A549 (cell line): ENCODE results near the gene ATP8A1. TPM values are rescaled to one million over a fixed set of nuclear protein-coding genes. Genes with fewer than 3 reads are reported as not detected.

ENCODE experiments used
- ATAC-seq, 2 experiments: fragments of 200-7000 bp in 1 of 2; fragments of >200 bp in 1 of 2; cut with Nextera tagmentation in 1 of 2; cut with Tn5 transposase in 1 of 2; 3 replicates each; pipeline versions ENCODE4 v1.8.0 to v1.9.1; 2018 to 2020; ENCODE audit warnings: mild to moderate bottlenecking in 1 of 2, moderate library complexity in 1 of 2
- CTCF ChIA-PET: fragments of 300-600 bp; sonication (Branson Sonifier 250); formaldehyde crosslinking; extraction: SDS; loops from one replicate; lab custom pipeline; 2021; ENCODE audit warnings: antibody characterized with exemption, inconsistent platforms; lab: Yijun Ruan, JAX
- POLR2A ChIA-PET: fragments of 350-600 bp; formaldehyde crosslinking; extraction: SDS; loops from one replicate; lab custom pipeline; 2021; ENCODE audit warnings: antibody characterized with exemption, inconsistent platforms; lab: Yijun Ruan, JAX
- DNase-seq, 2 experiments: peaks; one replicate each; pipeline versions ENCODE4 v3.0.0 to v3.0.0-alpha.2; 2011 to 2016; ENCODE audit warnings: low read depth in 1 of 2, low spot score in 1 of 2
- FAIRE-seq: peaks from 2 replicates; lab custom pipeline; 2011; peaks lifted over from hg19 to GRCh38; lab: Jason Lieb, UNC
- H3K27ac ChIP-seq, 2 experiments: fragments of >200 bp; sonication (Bioruptor Twin); formaldehyde crosslinking; 3 replicates each; pipeline ENCODE4 v1.5.1; 2016 to 2017
- H3K4me1 ChIP-seq: fragments of >200 bp; sonication (Bioruptor Twin); formaldehyde crosslinking; 3 replicates; pipeline ENCODE4 v1.6.1; 2016
- H3K4me2 ChIP-seq: fragments of >200 bp; sonication (Bioruptor Twin); formaldehyde crosslinking; 3 replicates; pipeline ENCODE4 v1.6.1; 2016
- H3K4me3 ChIP-seq: fragments of >200 bp; sonication (Bioruptor Twin); formaldehyde crosslinking; 3 replicates; pipeline ENCODE4 v1.5.1; 2016
- H3K9me3 ChIP-seq: fragments of >200 bp; sonication (Bioruptor Twin); formaldehyde crosslinking; 3 replicates; pipeline ENCODE4 v1.6.1; 2016
- CBX2 ChIP-seq: fragments of 200-600 bp; sonication (generic); IDR thresholded peaks from 2 replicates; pipeline ENCODE4 v1.6.1; 2016; ENCODE audit warnings: low read depth, mild to moderate bottlenecking, borderline replicate concordance
- CEBPB ChIP-seq, 2 experiments: fragments of >200 bp in 1 of 2; sonication (Bioruptor Twin) in 1 of 2; formaldehyde crosslinking in 1 of 2; IDR thresholded peaks; 2 replicates each; pipeline ENCODE4 v1.6.1; 2012 to 2016
- CHD2 ChIP-seq: fragments of 150-350 bp; IDR thresholded peaks from 2 replicates; pipeline ENCODE4 v1.6.1; 2014; ENCODE audit warnings: low read length; ENCODE audit not compliant: partially characterized antibody
- CHD4 ChIP-seq: fragments of 200-600 bp; sonication (generic); IDR thresholded peaks from 2 replicates; pipeline ENCODE4 v1.6.1; 2016; ENCODE audit warnings: antibody characterized with exemption, mild to moderate bottlenecking, borderline replicate concordance
- EHMT2 ChIP-seq: fragments of 200-600 bp; sonication (generic); IDR thresholded peaks from 2 replicates; pipeline ENCODE4 v1.6.1; 2016; ENCODE audit warnings: antibody characterized with exemption, low read depth, mild to moderate bottlenecking, moderate library complexity
- ESRRA ChIP-seq: fragments of 150-350 bp; IDR thresholded peaks from 2 replicates; pipeline ENCODE4 v1.6.1; 2014; ENCODE audit warnings: mild to moderate bottlenecking, low read length, borderline replicate concordance
- FOSL2 ChIP-seq, 2 experiments: fragments of 450-650 bp in 1 of 2; fragments of >200 bp in 1 of 2; sonication (Bioruptor Twin) in 1 of 2; formaldehyde crosslinking; IDR thresholded peaks; 2 replicates each; pipeline versions ENCODE4 v1.5.0 to v1.6.1; 2016 to 2020; ENCODE audit warnings: mild to moderate bottlenecking in 1 of 2, moderate library complexity in 1 of 2
- FOXS1 ChIP-seq: fragments of 250-450 bp; sonication (Bioruptor Pico); IDR thresholded peaks from 2 replicates; pipeline ENCODE4 v1.5.0; 2020; ENCODE audit warnings: mild to moderate bottlenecking, moderate library complexity
- HOXB5 ChIP-seq: fragments of 250-450 bp; sonication (Bioruptor Pico); IDR thresholded peaks from 2 replicates; pipeline ENCODE4 v1.5.0; 2020; ENCODE audit warnings: mild to moderate bottlenecking, moderate library complexity
- KDM1A ChIP-seq: fragments of 200-600 bp; sonication (generic); IDR thresholded peaks from 2 replicates; pipeline ENCODE4 v1.6.1; 2016; ENCODE audit warnings: low read depth, mild to moderate bottlenecking
- KDM5A ChIP-seq: fragments of 200-600 bp; sonication (generic); IDR thresholded peaks from 2 replicates; pipeline ENCODE4 v1.6.1; 2016; ENCODE audit warnings: antibody characterized with exemption, mild to moderate bottlenecking
- MAFK ChIP-seq: fragments of 450-650 bp; IDR thresholded peaks from 2 replicates; pipeline ENCODE4 v1.6.1; 2014; ENCODE audit not compliant: partially characterized antibody
- POLR2A ChIP-seq: IDR thresholded peaks from 2 replicates; pipeline ENCODE4 v1.6.1; 2012; ENCODE audit warnings: mild to moderate bottlenecking, low read length
- RARB ChIP-seq: fragments of 250-450 bp; sonication (Bioruptor Pico); IDR thresholded peaks from 2 replicates; pipeline ENCODE4 v1.8.0; 2021; ENCODE audit warnings: mild to moderate bottlenecking, moderate library complexity
- RFX5 ChIP-seq: fragments of 450-650 bp; IDR thresholded peaks from 2 replicates; pipeline ENCODE4 v1.7.1; 2014; ENCODE audit warnings: antibody characterized with exemption, mild to moderate bottlenecking, moderate library complexity
- RNF2 ChIP-seq: fragments of 200-600 bp; sonication (generic); IDR thresholded peaks from 2 replicates; pipeline ENCODE4 v1.6.1; 2016; ENCODE audit warnings: low read depth, mild to moderate bottlenecking, antibody characterized with exemption, moderate library complexity, borderline replicate concordance
- TFCP2L1 ChIP-seq: fragments of 250-450 bp; sonication (Bioruptor Pico); IDR thresholded peaks from 2 replicates; pipeline ENCODE4 v1.5.0; 2021; ENCODE audit warnings: mild to moderate bottlenecking
- TP53 ChIP-seq: fragments of 250-450 bp; sonication (Bioruptor Pico); IDR thresholded peaks from 2 replicates; pipeline ENCODE4 v1.5.0; 2021; ENCODE audit warnings: mild to moderate bottlenecking, moderate library complexity
- ZC3H11A ChIP-seq: fragments of 450-650 bp; IDR thresholded peaks from 2 replicates; pipeline ENCODE4 v1.6.1; 2014; ENCODE audit warnings: antibody characterized with exemption, mild to moderate bottlenecking
- ZFP36 ChIP-seq: fragments of 450-650 bp; IDR thresholded peaks from 2 replicates; pipeline ENCODE4 v1.6.1; 2014; ENCODE audit warnings: borderline replicate concordance; ENCODE audit not compliant: partially characterized antibody
- ZNF302 ChIP-seq: fragments of 250-450 bp; sonication (Bioruptor Pico); IDR thresholded peaks from 2 replicates; pipeline ENCODE4 v1.9.0; 2021; ENCODE audit warnings: inconsistent platforms, mild to moderate bottlenecking, moderate library complexity
- ZSCAN20 ChIP-seq: fragments of 250-450 bp; sonication (Bioruptor Pico); IDR thresholded peaks from 2 replicates; pipeline ENCODE4 v1.8.0; 2022; ENCODE audit warnings: mild to moderate bottlenecking, moderate library complexity
- WGBS: methylation state at CpG from one replicate; pipeline ENCODE4 v1.1.6; 2017; ENCODE audit errors: missing lambda C conversion rate; 5-methylcytosine and 5-hydroxymethylcytosine counted together
- polyA plus RNA-seq, 4 experiments: library from polyadenylated mRNA; depleted of rRNA in 3 of 4; stranded (reverse); fragments of >200 nt; fragmentation: RNase III in 1 of 4; extraction: RNeasy Plus Mini Kit Qiagen cat#74134 plus additional on column Dnase treatment in 1 of 4; gene quantifications; 2 replicates in 3 of 4; 3 replicates in 1 of 4; pipeline ENCODE4 v1.2.3, GENCODE V29; 2011 to 2017
- TF ChIP-seq, protein P1 (sequence below): fragments of 250-450 bp; sonication (Bioruptor Pico); IDR thresholded peaks from 2 replicates; pipeline ENCODE4 v1.5.0; 2021; ENCODE audit warnings: mild to moderate bottlenecking, moderate library complexity, borderline replicate concordance
- TF ChIP-seq, protein P2 (sequence below): IDR thresholded peaks from 2 replicates; pipeline ENCODE4 v1.6.1; 2012
- TF ChIP-seq, protein P3 (sequence below): fragments of >200 bp; sonication (Bioruptor Twin); formaldehyde crosslinking; IDR thresholded peaks from 2 replicates; pipeline ENCODE4 v1.6.1; 2016

Gene ATP8A1
- polyA plus RNA-seq, 2 of the 4 experiments (the other 2 are of a cell fraction): 0.06 to 0.25 TPM

DNA sequence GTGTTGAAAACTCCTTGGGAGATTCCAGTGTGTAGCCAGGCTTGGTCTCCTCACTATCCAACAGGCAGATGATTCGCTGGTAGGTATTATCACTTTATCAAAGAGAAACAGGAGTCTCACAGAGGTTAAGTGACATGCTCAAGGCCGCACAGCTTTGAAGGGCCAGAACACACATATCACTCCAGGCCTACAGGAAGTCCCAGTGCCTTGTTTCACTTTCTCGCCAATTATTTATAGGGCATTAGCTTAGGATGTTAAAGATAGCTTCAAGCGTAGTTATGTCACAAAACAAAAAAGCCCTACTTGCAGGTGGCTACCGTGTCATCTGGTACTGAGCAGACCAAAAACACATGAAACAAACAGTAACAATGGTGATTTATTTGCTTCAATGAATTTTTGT is 13.2 kb downstream of the ATP8A1 start (continued):
- TF ChIP-seq, protein P1, sequence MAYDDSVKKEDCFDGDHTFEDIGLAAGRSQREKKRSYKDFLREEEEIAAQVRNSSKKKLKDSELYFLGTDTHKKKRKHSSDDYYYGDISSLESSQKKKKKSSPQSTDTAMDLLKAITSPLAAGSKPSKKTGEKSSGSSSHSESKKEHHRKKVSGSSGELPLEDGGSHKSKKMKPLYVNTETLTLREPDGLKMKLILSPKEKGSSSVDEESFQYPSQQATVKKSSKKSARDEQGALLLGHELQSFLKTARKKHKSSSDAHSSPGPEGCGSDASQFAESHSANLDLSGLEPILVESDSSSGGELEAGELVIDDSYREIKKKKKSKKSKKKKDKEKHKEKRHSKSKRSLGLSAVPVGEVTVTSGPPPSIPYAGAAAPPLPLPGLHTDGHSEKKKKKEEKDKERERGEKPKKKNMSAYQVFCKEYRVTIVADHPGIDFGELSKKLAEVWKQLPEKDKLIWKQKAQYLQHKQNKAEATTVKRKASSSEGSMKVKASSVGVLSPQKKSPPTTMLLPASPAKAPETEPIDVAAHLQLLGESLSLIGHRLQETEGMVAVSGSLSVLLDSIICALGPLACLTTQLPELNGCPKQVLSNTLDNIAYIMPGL (CRISPR knock-in tag): no peak
- TF ChIP-seq, all 56 proteins: peak for 0

DNA sequence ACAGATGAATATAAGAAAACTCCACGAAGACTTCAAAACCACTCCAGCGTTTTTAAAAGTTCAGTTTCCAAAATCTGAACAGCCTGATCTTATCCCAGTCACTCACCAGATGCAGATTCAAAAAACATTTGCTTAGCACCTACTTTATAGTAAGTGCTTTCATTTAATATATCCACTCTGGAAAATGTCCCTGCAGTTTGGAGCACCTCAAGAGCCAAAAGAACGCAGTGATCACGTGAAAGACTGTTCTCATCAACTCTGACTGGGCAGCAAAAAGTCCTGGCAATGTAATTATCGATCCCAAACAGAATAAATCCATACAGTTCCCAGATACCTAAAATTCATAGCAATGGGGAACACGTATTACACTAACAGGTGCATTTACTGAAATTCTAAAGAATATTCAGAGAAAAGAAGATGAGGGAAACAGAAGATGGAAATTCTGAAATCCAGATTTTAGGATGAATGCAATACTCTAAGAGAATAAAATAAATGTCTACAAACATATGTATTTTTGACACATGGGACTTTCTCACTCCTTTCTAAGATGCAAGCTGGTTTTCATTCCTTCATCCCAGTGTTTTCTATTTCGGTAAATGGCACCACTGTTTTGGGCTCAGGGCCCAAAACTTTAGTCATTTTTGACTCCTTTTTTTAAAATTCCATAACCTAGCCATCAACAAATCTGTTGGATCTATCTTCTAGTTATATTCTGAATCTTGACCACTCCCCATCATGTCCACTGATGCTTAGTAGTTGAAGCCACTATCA is 13.9 kb downstream of the ATP8A1 start:
- ATAC-seq (no peak), DNase-seq (no peak), FAIRE-seq (no peak)
- no peak overlapping the region for H3K4me3 ChIP-seq
- CTCF ChIA-PET: no interaction called here
- 10% methylated on average over 7 of the region's 7 CpGs for WGBS
- H3K27ac ChIP-seq: no peak overlapping the region
- POLR2A ChIA-PET: no interaction called here
- no peaks in the 10 kb centered on the region for H3K4me1 ChIP-seq
- H3K9me3 ChIP-seq: no peaks in the 10 kb centered on the region
- H3K4me2 ChIP-seq: no peak overlapping the region
- TF ChIP-seq ZC3H11A: no peak
- TF ChIP-seq TP53 (CRISPR knock-in tag): no peak
- no peak for TF ChIP-seq FOXS1 (CRISPR knock-in tag)
- no peak for TF ChIP-seq KDM5A
- TF ChIP-seq MAFK: no peak
- no peak for TF ChIP-seq POLR2A
- no peak for TF ChIP-seq ESRRA
- no peak for TF ChIP-seq EHMT2
- TF ChIP-seq ZNF302 (CRISPR knock-in tag): no peak
- no peak for TF ChIP-seq CEBPB (IDR thresholded peaks at IDR 0.05)
- TF ChIP-seq FOSL2 (IDR thresholded peaks at IDR 0.05): no peak
- TF ChIP-seq FOSL2 (CRISPR knock-in tag; IDR thresholded peaks at IDR 0.05): no peak
- TF ChIP-seq HOXB5 (CRISPR knock-in tag): no peak
- TF ChIP-seq ZSCAN20 (CRISPR knock-in tag): no peak
- TF ChIP-seq CHD2: no peak
- TF ChIP-seq KDM1A: no peak
- no peak for TF ChIP-seq ZFP36
- no peak for TF ChIP-seq CHD4

DNA sequence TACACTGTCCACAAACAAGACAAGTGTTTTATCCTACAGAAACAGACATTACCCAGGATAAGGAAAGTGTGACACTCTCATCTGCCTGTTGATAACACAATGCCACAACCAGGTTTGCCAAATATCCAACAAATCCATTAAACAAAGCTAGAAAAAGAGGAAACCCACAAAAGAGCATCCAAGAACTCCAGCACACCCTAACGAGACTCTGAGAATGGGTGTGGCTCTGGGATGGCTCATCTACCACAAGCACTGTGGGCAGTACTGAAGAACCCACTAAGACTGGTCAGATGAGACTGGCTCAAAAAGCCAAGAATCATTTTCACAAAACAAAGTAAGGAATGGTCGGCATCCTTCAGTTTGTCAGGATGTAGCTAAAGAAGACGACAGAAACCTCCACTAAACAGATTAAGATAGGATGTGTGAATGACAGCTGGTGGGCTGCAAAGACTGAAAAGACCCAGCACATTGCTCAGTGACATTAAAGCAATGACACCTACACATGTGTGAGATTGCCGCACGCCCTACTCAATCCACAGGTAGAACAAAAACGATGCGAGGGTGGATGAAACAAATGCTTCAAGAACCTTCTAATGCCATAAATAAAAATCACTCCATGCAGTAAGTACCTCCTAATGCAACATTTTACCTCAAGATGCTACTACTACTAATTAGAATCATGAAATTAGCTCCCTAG is 14.7 kb downstream of the ATP8A1 start:
- Histone ChIP-seq H3K4me1 (no peaks in the 10 kb centered on the region), H3K27ac (no peak overlapping the region), H3K9me3 (no peaks in the 10 kb centered on the region), H3K4me2 (no peak overlapping the region), H3K4me3 (no peak overlapping the region)
- ChIA-PET POLR2A (no interaction called here), CTCF (no interaction called here)
- 47% methylated on average over 7 of the region's 7 CpGs for WGBS
- TF ChIP-seq CBX2 (no peak), RFX5 (no peak), RNF2 (no peak), KDM5A (no peak), FOSL2 (IDR thresholded peaks at IDR 0.05) (no peak), FOSL2 (CRISPR knock-in tag; IDR thresholded peaks at IDR 0.05) (no peak), EHMT2 (no peak), TFCP2L1 (CRISPR knock-in tag) (no peak), RARB (no peak), FOXS1 (CRISPR knock-in tag) (no peak), CHD2 (no peak), ZFP36 (no peak)
- TF ChIP-seq, protein P2, sequence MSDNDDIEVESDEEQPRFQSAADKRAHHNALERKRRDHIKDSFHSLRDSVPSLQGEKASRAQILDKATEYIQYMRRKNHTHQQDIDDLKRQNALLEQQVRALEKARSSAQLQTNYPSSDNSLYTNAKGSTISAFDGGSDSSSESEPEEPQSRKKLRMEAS: no peak
- TF ChIP-seq, protein P3, sequence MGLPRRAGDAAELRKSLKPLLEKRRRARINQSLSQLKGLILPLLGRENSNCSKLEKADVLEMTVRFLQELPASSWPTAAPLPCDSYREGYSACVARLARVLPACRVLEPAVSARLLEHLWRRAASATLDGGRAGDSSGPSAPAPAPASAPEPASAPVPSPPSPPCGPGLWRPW: no peak
- DNase-seq (no peak), ATAC-seq (no peak), FAIRE-seq (no peak)
